D721Med (cell line): Measurements from ENCODE around the gene CCDC178.

Source experiments
- DNase-seq: peaks from one replicate; pipeline ENCODE4 v3.0.0; 2011; ENCODE audit warnings: low spot score; ENCODE audit not compliant: insufficient read length
- FAIRE-seq: peaks from 2 replicates; lab custom pipeline; 2011; peaks lifted over from hg19 to GRCh38; lab: Jason Lieb, UNC
- CTCF ChIP-seq: IDR thresholded peaks from 2 replicates; pipeline ENCODE4 v1.5.1; 2012; ENCODE audit warnings: mild to moderate bottlenecking, control low read depth; ENCODE audit not compliant: insufficient read depth; ENCODE audit errors: missing control alignments

CCDC178 gene

GRCh38 chr18:32930695-32931301 is 509.7 kb downstream of the CCDC178 start:
- FAIRE-seq (peak; percentile 96), DNase-seq (no peak)
- peak; percentile 47 for TF ChIP-seq CTCF

GRCh38 chr18:32929213-32929612 is 511.3 kb downstream of the CCDC178 start:
- FAIRE-seq = peak; percentile 63
- DNase-seq = no peak
- TF ChIP-seq CTCF = no peak

GRCh38 chr18:32922951-32923430 is 517.5 kb downstream of the CCDC178 start:
- no peak for TF ChIP-seq CTCF
- FAIRE-seq = peak; percentile 68
- no peak for DNase-seq

GRCh38 chr18:32920796-32921787 is 519.4 kb downstream of the CCDC178 start:
- FAIRE-seq = no peak
- no peak for DNase-seq
- no peak for TF ChIP-seq CTCF

- DNase-seq (no peak), FAIRE-seq (peak; percentile 25)
- TF ChIP-seq CTCF = peak; percentile 50
Measured at GRCh38 chr18:32919799-32920198, 520.7 kb downstream of the CCDC178 start.

- no peak for DNase-seq
- TF ChIP-seq CTCF = no peak
Measured at GRCh38 chr18:32918692-32919250, 521.8 kb downstream of the CCDC178 start.

More at GRCh38 chr18:32918692-32919250, 521.8 kb downstream of the CCDC178 start:
- FAIRE-seq = peak; percentile 72
